Omental fat pad (tissue), 4 donors: ENCODE data around the gene CD3D. TPM values are rescaled to one million over a fixed set of nuclear protein-coding genes. Genes with fewer than 3 reads are reported as not detected.

ENCODE experiments used
- ATAC-seq: fragments of 150-250 bp; one replicate; pipeline ENCODE4 v1.9.1; 2016; ENCODE audit warnings: mild to moderate bottlenecking, moderate library complexity; ENCODE audit not compliant: low FRiP score
- DNase-seq: peaks from one replicate; pipeline ENCODE4 v3.0.0-alpha.2; 2019; ENCODE audit warnings: low spot score
- CTCF ChIP-seq, 3 donors: fragments of 450-650 bp; IDR thresholded peaks; one replicate each; pipeline ENCODE4 v1.5.1; 2016 to 2017; ENCODE audit warnings: antibody characterized with exemption in 3 of 3, mild to moderate bottlenecking in 3 of 3, moderate library complexity in 2 of 3
- total RNA-seq, 4 donors: library from RNA; depleted of rRNA; stranded (reverse); fragments of >200 nt; gene quantifications; one replicate each; pipeline ENCODE4 v1.1.0, GENCODE V29; 2016

Gene CD3D
- total RNA-seq, 4 donors from 2014 or later = 1.7 to 3.4 (median 2.6) TPM

DNA sequence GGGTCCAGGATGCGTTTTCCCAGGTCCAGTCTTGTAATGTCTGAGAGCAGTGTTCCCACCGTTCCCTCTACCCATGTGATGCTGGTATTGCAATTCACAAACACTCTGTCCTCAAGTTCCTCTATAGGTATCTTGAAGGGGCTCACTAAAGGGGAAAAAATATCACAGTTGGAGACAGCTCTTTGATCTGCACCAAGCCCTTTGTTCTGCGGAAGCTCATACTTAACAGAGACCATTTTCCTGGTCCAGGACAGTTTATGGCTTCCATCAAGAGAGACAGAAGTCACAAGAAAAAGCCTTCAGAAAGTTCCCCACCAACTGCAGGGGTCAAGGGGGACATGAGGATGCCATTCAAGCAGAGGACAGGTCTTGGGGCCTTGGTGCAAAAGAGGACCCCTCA lies 2.1 kb downstream of the CD3D start:
- DNase-seq = no peak
- no peak for TF ChIP-seq CTCF (IDR thresholded peaks at IDR 0.05)
- ATAC-seq = no peak

DNA sequence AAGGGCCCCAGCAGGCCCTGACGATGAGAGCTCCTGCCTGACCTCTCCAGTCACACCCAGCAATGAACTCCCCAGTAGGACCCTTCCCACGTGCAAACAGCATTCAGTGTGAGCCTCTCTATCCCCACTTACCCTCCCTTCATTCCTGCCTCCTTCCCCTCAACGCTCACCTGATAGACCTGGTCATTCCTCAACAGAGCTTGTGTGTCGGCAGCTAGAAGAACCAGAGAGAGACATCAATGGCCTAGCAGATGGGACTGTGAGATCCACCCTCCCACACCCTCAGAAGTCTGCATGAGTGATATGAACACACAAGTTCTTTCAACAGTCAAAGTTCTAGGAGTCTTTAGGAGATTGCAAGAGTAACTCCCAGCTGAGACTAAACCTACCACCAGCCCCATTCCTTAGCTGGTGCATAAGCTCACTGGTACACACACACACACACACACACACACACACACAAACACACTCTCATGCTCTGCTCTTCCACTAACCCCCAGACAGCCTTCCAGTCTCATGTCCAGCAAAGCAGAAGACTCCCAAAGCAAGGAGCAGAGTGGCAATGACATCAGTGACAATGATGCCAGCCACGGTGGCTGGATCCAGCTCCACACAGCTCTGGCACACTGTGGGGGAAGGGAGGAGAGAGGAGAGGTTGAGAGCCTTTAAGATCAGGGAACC lies 3.1 kb downstream of the CD3D start:
- ATAC-seq (no peak), DNase-seq (no peak)
- no peak for TF ChIP-seq CTCF (IDR thresholded peaks at IDR 0.05)

- TF ChIP-seq CTCF (IDR thresholded peaks at IDR 0.05) = no peak
- DNase-seq = no peak
- ATAC-seq = no peak
These were observed 3.9 kb downstream of the CD3D start for GRCh38 chr11:118338637-118339061.

GRCh38 chr11:118334745-118335144 lies 7.8 kb downstream of the CD3D start:
- no peak for ATAC-seq
- TF ChIP-seq CTCF (IDR thresholded peaks at IDR 0.05) = no peak
- no peak for DNase-seq

DNA sequence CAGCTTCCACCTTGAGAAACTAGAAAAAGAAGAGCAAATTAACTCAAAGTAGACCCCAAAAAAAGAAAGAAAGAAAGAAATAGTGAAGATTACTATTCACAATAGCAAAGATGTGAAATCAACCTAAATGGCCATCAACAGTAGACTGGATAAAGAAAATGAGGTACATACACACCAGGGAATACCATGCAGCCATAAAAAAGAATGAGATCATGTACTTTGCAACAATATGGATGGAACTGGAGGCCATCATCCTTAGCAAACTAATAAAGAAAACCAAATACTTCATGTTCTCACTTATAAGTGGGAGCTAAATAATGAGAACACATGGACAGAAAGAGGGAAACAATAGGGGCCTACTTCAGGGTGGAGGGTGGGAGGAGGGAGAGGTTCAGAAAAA lies 13.8 kb downstream of the CD3D start:
- TF ChIP-seq CTCF (IDR thresholded peaks at IDR 0.05) = no peak
- no peak for ATAC-seq
- DNase-seq = no peak

DNA sequence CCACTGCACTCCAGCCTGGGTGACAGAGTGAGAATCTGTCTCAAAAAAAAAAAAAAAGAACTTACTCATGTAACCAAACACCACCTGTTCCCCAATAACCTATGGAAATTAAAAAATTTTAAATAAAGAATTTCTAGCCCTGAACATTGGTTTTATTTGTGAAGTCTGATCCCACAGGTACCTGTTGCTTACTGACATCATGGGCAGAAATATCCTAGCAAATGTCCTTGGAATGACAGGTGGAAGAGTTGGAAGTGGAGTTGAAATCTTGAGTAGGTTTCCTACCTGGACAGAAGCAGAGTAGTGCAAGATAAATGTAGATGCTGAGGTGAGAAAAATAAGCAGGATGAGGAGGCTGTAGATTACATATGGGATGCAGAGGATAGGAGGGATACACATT lies 17.2 kb downstream of the CD3D start:
- no peak for ATAC-seq
- DNase-seq = no peak
- TF ChIP-seq CTCF (IDR thresholded peaks at IDR 0.05) = no peak

DNA sequence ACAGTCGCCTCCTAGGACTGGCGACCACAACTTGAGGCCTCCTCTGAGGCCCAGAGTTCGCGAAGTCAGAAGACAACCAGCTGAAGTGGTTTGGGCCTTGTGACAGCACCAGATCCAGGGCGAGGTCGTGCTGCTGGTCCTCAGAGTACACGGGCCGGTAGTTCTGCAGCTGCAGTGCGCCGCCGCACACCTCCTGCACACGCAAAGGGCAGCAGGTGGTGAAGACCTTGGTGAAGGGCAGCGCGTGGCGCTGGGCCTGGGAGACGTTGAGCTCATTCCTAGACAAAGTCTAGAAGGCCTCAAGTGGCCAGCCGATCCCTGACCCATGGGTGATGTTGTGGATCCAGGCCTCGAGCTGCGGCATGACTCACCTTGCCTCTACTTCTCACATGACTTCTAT lies 19.8 kb downstream of the CD3D start:
- no peak for DNase-seq
- no peak for TF ChIP-seq CTCF (IDR thresholded peaks at IDR 0.05)
- no peak for ATAC-seq
